ENCODE measurements around the gene HACD3. TPM values are rescaled to one million over a fixed set of nuclear protein-coding genes. Genes with fewer than 3 reads are reported as not detected.

HACD3 gene
- total RNA-seq, 4 donors from 2014 or later: 14.7 to 53.2 (median 32.9) TPM

DNA sequence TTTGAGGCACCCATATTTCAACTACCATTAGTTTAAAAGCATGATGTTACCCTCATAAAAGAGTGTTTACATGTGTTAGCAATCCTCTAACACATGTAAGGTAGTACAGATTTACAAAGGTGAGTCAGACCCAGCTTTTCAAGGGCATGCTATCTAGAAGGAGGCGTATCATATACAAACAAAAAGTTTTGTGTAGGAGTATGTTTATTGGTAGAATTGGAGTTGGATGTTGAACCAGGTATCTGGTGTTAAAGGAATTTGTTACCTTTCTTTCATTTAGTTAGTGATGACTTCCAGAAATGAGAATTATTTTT lies 2.4 kb downstream of the HACD3 start:
- intact Hi-C loops (cut with DNase I): no loop called here
- H3K4me3 ChIP-seq: no peak overlapping the region
- H3K27ac ChIP-seq: peak overlapping the region; percentile 32 to 75 (median 58)
- peaks cover 0 to 46% (median 17%) of the 10 kb centered on the region in 3 donors for H3K4me1 ChIP-seq
- H3K9me3 ChIP-seq: no peaks in the 10 kb centered on the region
- H3K36me3 ChIP-seq: no peaks in the 10 kb centered on the region
- no peak for DNase-seq
- WGBS, 2 donors: 29 to 30% methylated on average over 1 of the region's 1 CpG
- TF ChIP-seq CTCF (IDR thresholded peaks at IDR 0.05) (no peak), POLR2A (IDR thresholded peaks at IDR 0.05) (no peak)
- no peaks in the 10 kb centered on the region for H3K27me3 ChIP-seq

GRCh38 chr15:65533057-65533756 lies 2.9 kb downstream of the HACD3 start:
- H3K4me3 ChIP-seq: no peak overlapping the region
- no peaks in the 10 kb centered on the region for H3K36me3 ChIP-seq
- DNase-seq: no peak
- no peak for TF ChIP-seq POLR2A (IDR thresholded peaks at IDR 0.05)
- TF ChIP-seq CTCF (IDR thresholded peaks at IDR 0.05): no peak
- H3K4me1 ChIP-seq: peaks cover 0 to 46% (median 17%) of the 10 kb centered on the region in 3 donors
- H3K27me3 ChIP-seq: no peaks in the 10 kb centered on the region
- H3K27ac ChIP-seq: peak overlapping the region; percentile 32 to 75 (median 58)
- intact Hi-C loops (cut with DNase I): no loop called here
- H3K9me3 ChIP-seq: no peaks in the 10 kb centered on the region
- WGBS, 2 donors: 39 to 47% methylated on average over 5 of the region's 5 CpGs

DNA sequence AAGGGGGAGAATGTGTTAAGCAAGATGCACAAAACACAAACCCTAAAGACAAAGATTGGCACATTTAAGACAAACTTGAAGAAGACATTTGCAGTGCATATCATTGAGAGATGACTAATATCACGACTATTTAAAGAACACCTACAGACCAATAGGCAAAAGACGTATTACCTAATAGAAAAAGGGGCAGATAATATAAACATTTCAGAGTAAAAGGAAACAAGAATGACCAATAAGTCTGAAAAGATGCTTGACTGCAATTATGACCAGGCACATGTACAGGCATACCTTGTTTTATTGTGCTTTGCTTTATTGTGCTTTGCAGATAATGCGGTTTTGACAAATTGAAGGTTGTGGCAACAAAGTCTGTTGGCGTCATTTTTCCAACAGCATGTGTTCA lies 4.9 kb downstream of the HACD3 start:
- Histone ChIP-seq H3K9me3 (no peaks in the 10 kb centered on the region), H3K27me3 (no peaks in the 10 kb centered on the region), H3K4me3 (no peak overlapping the region), H3K27ac (no peak overlapping the region), H3K4me1 (peaks cover 0 to 38% (median 13%) of the 10 kb centered on the region in 3 donors), H3K36me3 (no peaks in the 10 kb centered on the region)
- no peak for DNase-seq
- WGBS, 2 donors: 71 to 72% methylated on average over 4 of the region's 4 CpGs
- TF ChIP-seq CTCF (IDR thresholded peaks at IDR 0.05) (no peak), POLR2A (IDR thresholded peaks at IDR 0.05) (no peak)
- intact Hi-C loops (cut with DNase I): no loop called here

DNA sequence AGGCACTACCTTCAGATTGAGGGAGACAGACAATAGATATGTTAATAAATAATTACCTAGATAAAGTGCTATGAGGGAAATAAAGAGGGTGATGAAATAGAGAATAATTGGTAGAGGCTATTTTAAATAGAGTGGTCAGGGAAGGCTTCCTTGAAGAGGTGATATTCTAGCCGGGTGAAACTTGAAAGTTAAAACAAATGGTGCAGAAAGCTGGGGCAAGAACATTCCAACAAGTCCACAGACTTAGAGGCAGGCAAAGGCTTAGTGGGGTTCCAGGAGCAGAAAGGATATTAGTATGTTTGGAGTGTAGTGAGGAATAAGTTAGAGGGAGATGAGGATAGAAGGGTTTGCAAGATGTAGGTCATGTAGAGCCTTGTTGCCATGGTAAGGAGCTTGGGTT lies 10.1 kb downstream of the HACD3 start:
- no peaks in the 10 kb centered on the region for H3K27me3 ChIP-seq
- H3K27ac ChIP-seq: no peak overlapping the region
- TF ChIP-seq POLR2A (IDR thresholded peaks at IDR 0.05) (no peak), CTCF (IDR thresholded peaks at IDR 0.05) (no peak)
- H3K9me3 ChIP-seq: no peaks in the 10 kb centered on the region
- no peak overlapping the region for H3K4me3 ChIP-seq
- no peaks in the 10 kb centered on the region for H3K4me1 ChIP-seq
- intact Hi-C loops (cut with DNase I): no loop called here
- WGBS, 2 donors: 80 to 93% methylated on average over 1 of the region's 1 CpG
- no peak for DNase-seq
- H3K36me3 ChIP-seq: no peaks in the 10 kb centered on the region

- TF ChIP-seq POLR2A (IDR thresholded peaks at IDR 0.05) (no peak), CTCF (IDR thresholded peaks at IDR 0.05) (no peak)
- Histone ChIP-seq H3K4me1 (no peaks in the 10 kb centered on the region), H3K36me3 (no peaks in the 10 kb centered on the region), H3K27me3 (no peaks in the 10 kb centered on the region), H3K4me3 (no peak overlapping the region), H3K9me3 (no peaks in the 10 kb centered on the region), H3K27ac (no peak overlapping the region)
- 85 to 90% methylated on average over 3 of the region's 3 CpGs for WGBS, 2 donors
- intact Hi-C loops (cut with DNase I): no loop called here
- DNase-seq: no peak
These were observed 11.1 kb downstream of the HACD3 start for GRCh38 chr15:65541231-65541820.
